Pancreas (tissue), 10 donors: ENCODE measurements around the gene PEA15. TPM values are rescaled to one million over a fixed set of nuclear protein-coding genes. Genes with fewer than 3 reads are reported as not detected.

Experiments used
- ATAC-seq, 4 donors: fragments of 200-7000 bp; cut with Tn5 transposase; one replicate each; pipeline versions ENCODE4 v1.8.0 to v1.9.1; 2020; ENCODE audit warnings: mild to moderate bottlenecking in 4 of 4, moderate library complexity in 4 of 4
- DNase-seq, 6 donors: peaks; one replicate each; pipeline ENCODE4 v3.0.0-alpha.2; 2020
- FAIRE-seq: peaks from 2 replicates; lab custom pipeline; 2012; peaks lifted over from hg19 to GRCh38; lab: Jason Lieb, UNC
- H3K27ac ChIP-seq, 4 donors: fragments of 200-600 bp; sonication (generic); 1 replicate in 3 of 4; 2 replicates in 1 of 4; pipeline versions ENCODE4 v1.5.0 to v1.8.0; 2020
- H3K27me3 ChIP-seq, 4 donors: fragments of 200-600 bp; one replicate each; pipeline ENCODE4 v1.8.0; 2021
- H3K36me3 ChIP-seq, 3 donors: fragments of 200-600 bp; sonication (generic) in 1 of 3; one replicate each; pipeline versions ENCODE4 v1.5.0 to v1.8.0; 2020 to 2021
- H3K4me1 ChIP-seq, 3 donors: fragments of 200-600 bp; one replicate each; pipeline ENCODE4 v1.8.0; 2021
- H3K4me3 ChIP-seq, 4 donors: fragments of 200-600 bp; sonication (generic) in 2 of 4; one replicate each; pipeline versions ENCODE4 v1.5.0 to v1.8.0; 2020 to 2021
- H3K9me3 ChIP-seq, 4 donors: fragments of 200-600 bp; one replicate each; pipeline ENCODE4 v1.8.0; 2021
- WGBS, 2 donors: extraction: QIAGEN DNeasy Blood & Tissue Kit; methylation state at CpG; one replicate each; pipeline ENCODE4 v1.1.7; 2013; 5-methylcytosine and 5-hydroxymethylcytosine counted together
- intact Hi-C, 3 donors: fragments of 100-400 bp; cut with DNase I; formaldehyde crosslinking; loops; one replicate each; pipeline versions ENCODE4 v1.11.1 to v1.14.2; 2022
- polyA plus RNA-seq, 2 donors: library from polyadenylated mRNA; stranded (reverse); fragments of 200-250 nt; gene quantifications; one replicate each; pipeline ENCODE4 v1.2.3, GENCODE V29; 2013
- total RNA-seq, 6 donors: library from RNA; stranded (reverse); fragmentation: NEBNext Ultra II Directional in 4 of 6; extraction: Animal tissue kit (Norgen Biotek cat#: 25700) in 4 of 6; gene quantifications; one replicate each; pipeline versions ENCODE4 v1.2.1 to v1.2.4, GENCODE V29; 2021 to 2023
- TF ChIP-seq, protein P1 (sequence below), 4 donors: fragments of 200-600 bp; sonication (generic) in 3 of 4; IDR thresholded peaks; one replicate each; pipeline versions ENCODE4 v1.5.0 to v1.8.0; 2021; ENCODE audit warnings: antibody characterized with exemption in 4 of 4
- donor health status: healthy with polysubstance abuse.
- donor health status: DM: no; HTN: no; CAD: no; lungs with moderate emphysema.
- donor health status: DM: no; HTN: no; CAD: no.
- donor health status: control.
- donor health status: control.
- donor health status: Bipolar disorder and iron deficiency.
- donor health status: DM: yes; HTN: yes; CAD: no.
- donor health status: DM: no; HTN: no; CAD: no.
- donor health status: DM: no; HTN: no; CAD: no.
- donor health status: DM: yes; HTN: yes; CAD: no.

The PEA15 gene, protein sequence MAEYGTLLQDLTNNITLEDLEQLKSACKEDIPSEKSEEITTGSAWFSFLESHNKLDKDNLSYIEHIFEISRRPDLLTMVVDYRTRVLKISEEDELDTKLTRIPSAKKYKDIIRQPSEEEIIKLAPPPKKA
- total RNA-seq (10 to 100 TPM; 15.0 to 47.3 (median 23.0) TPM), polyA plus RNA-seq (10 to 100 TPM; 37.3 to 52.3 TPM)

DNA sequence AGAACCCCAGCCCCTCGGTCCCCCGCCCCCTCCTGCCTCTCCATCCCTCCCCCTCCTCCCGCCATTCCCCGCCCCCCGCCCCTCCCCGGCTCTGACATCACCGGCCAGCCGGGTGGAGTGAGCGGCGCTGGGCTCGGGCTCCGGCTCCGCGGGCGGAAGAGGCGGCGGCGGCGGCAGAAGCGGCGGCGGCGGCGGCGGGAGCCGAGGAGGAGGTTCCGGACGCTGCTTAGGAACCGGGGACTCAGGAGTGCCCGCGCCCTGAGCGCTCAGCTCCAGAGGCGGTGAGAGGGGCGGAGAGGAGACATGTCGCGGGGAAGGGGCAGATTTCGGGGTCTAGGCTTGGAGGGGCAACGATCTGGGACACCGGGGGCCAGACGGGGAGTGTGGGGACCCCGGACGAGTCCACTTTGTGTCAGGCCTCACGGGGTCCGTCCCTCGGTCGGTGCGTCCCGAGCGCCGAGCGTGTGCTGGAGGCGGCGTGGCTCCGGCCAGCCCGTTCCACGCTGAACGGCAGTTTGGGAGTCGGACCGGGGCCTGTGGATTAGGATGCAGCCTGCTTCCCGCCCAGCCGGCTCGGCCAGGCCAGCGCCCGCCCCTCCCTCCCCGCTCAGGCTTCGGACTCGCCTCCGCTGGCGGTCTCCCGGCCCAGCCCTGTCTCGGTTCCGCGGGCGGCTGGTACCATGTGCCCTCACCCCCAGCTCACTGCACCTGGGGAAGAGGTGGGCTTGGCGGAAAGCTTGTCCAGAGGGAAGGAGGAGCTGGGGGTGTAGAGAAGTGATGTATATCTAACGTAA lies at the start of gene PEA15:
Gene PEA15 (plus strand): TSS at position 143 of the 794 bp plus-strand sequence. CDS start 6,161 bp downstream, outside the sequence.
- Histone ChIP-seq H3K36me3 (no peaks in the 10 kb centered on the region), H3K27me3 (no peaks in the 10 kb centered on the region), H3K4me3 (peak within 1 kb of the TSS; percentile 76 to 91 (median 89)), H3K4me1 (peaks cover 7 to 26% (median 15%) of the 10 kb centered on the region in 3 donors), H3K27ac (peak within 1 kb of the TSS; percentile 75 to 82 (median 76)), H3K9me3 (no peaks in the 10 kb centered on the region)
- DNase-seq (peak; percentile 69 to 90 (median 80)), ATAC-seq (peak; percentile 90 to 93 (median 92)), FAIRE-seq (no peak)
- WGBS, 2 donors = 0 to 1% methylated on average over 53 to 75 of the region's 76 CpGs
- intact Hi-C loops = loop anchor here in 1 of 3 donors (5.0 kb wide), 1 partner anchor 47 kb away; no protein-coding TSS in a partner anchor
- TF ChIP-seq, protein P1, sequence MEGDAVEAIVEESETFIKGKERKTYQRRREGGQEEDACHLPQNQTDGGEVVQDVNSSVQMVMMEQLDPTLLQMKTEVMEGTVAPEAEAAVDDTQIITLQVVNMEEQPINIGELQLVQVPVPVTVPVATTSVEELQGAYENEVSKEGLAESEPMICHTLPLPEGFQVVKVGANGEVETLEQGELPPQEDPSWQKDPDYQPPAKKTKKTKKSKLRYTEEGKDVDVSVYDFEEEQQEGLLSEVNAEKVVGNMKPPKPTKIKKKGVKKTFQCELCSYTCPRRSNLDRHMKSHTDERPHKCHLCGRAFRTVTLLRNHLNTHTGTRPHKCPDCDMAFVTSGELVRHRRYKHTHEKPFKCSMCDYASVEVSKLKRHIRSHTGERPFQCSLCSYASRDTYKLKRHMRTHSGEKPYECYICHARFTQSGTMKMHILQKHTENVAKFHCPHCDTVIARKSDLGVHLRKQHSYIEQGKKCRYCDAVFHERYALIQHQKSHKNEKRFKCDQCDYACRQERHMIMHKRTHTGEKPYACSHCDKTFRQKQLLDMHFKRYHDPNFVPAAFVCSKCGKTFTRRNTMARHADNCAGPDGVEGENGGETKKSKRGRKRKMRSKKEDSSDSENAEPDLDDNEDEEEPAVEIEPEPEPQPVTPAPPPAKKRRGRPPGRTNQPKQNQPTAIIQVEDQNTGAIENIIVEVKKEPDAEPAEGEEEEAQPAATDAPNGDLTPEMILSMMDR (IDR thresholded peaks at IDR 0.05) = no peak

DNA sequence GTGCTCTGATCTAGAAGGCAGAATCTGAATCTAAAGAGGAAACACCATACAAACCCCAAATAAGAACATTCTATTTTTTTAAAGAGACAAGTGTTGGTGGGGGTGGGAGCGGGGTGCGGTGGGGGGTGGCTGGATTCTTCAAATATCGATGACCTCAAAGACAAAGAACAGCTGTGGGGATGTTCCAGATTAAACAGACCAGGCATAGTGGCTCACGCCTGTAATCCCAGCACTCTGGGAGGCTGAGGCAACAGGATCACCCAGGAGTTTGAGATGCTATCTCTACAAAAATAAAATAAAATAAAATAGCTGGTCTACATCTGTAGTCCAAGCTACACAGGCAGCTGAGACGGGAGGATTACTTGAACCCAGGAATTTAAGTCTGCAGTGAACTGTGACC lies 48.8 kb upstream of the PEA15 start:
- no peak for DNase-seq
- FAIRE-seq = no peak
- H3K27me3 ChIP-seq = no peaks in the 10 kb centered on the region
- TF ChIP-seq, protein P1 (IDR thresholded peaks at IDR 0.05) = no peak
- no peaks in the 10 kb centered on the region for H3K36me3 ChIP-seq
- ATAC-seq = no peak
- 83 to 92% methylated on average over 5 of the region's 5 CpGs for WGBS, 2 donors
- peaks cover 0 to 5% (median 0%) of the 10 kb centered on the region in 3 donors for H3K4me1 ChIP-seq
- no peak overlapping the region for H3K4me3 ChIP-seq
- no peaks in the 10 kb centered on the region for H3K9me3 ChIP-seq
- intact Hi-C loops = no loop called here
- no peak overlapping the region for H3K27ac ChIP-seq

DNA sequence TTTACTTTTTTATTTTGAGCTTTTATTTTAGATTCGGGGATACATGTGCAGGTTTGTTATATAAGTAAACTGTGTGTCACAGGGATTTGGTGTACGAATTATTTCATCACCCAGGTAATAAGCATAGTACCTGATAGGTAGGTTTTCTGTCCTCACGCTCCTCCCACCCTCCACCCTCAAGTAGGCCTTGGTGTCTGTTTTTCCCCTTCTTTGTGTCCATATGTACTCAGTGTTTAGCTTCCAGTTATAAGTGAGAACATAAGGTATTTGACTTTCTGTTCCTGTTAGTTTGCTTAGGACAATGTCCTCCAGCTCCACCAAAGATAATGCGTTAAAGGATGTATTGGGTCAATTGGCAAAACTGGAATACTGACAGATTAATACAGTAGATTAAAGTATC lies 48.0 kb upstream of the PEA15 start:
- no peak overlapping the region for H3K27ac ChIP-seq
- FAIRE-seq (no peak), ATAC-seq (no peak), DNase-seq (no peak)
- no peaks in the 10 kb centered on the region for H3K27me3 ChIP-seq
- WGBS, 2 donors = 67 to 73% methylated on average over 4 of the region's 4 CpGs
- intact Hi-C loops = no loop called here
- TF ChIP-seq, protein P1 (IDR thresholded peaks at IDR 0.05) = no peak
- H3K4me3 ChIP-seq = no peak overlapping the region
- H3K36me3 ChIP-seq = no peaks in the 10 kb centered on the region
- peaks cover 0 to 5% (median 0%) of the 10 kb centered on the region in 3 donors for H3K4me1 ChIP-seq
- H3K9me3 ChIP-seq = no peaks in the 10 kb centered on the region

DNA sequence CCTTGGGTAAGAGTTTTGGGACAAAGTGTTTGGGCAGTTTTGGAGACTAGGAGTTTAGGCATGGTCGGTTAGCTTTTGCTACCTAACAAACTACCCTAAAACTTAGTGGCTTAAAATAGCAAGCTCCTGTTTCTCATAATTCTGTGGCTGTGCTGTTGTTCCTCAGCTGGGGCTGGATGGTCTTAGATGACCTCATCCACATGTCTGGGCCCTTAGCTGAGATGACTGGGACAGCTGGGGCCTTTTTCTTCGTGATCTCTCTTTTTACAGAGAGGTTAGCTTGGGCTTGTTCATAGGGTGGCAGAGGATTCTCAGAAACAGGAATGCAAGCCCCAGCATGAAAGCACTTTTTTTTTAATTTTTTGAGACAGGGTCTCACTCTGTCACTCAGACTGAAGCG lies 47.2 kb upstream of the PEA15 start:
- no peak for ATAC-seq
- Histone ChIP-seq H3K27ac (no peak overlapping the region), H3K4me3 (no peak overlapping the region), H3K9me3 (no peaks in the 10 kb centered on the region), H3K36me3 (no peaks in the 10 kb centered on the region), H3K27me3 (no peaks in the 10 kb centered on the region), H3K4me1 (peaks cover 0 to 5% (median 0%) of the 10 kb centered on the region in 3 donors)
- TF ChIP-seq, protein P1 (IDR thresholded peaks at IDR 0.05) = no peak
- DNase-seq = no peak
- intact Hi-C loops = no loop called here
- no peak for FAIRE-seq
- whole genome bisulfite sequencing, 2 donors = 80 to 94% methylated on average over 3 of the region's 3 CpGs
